Endodermal cell (in vitro differentiated cells): ENCODE measurements around the gene ATXN7. TPM values are rescaled to one million over a fixed set of nuclear protein-coding genes. Genes with fewer than 3 reads are reported as not detected.

Source experiments
- DNase-seq: peaks from one replicate; pipeline ENCODE4 v3.0.0-alpha.2; 2017
- H3K27ac ChIP-seq: 2 replicates; pipeline ENCODE4 v1.5.1; 2013; ENCODE audit warnings: mild to moderate bottlenecking, low read depth, low read length, moderate library complexity
- H3K27me3 ChIP-seq: 2 replicates; pipeline ENCODE4 v1.6.1; 2013; ENCODE audit warnings: mild to moderate bottlenecking, low read length, moderate library complexity; ENCODE audit not compliant: insufficient read depth, control insufficient read depth, poor library complexity, severe bottlenecking
- H3K36me3 ChIP-seq: 2 replicates; pipeline ENCODE4 v1.7.0; 2013; ENCODE audit warnings: mild to moderate bottlenecking, low read length, moderate library complexity; ENCODE audit not compliant: control insufficient read depth, insufficient read depth
- H3K4me1 ChIP-seq: one replicate; pipeline ENCODE4 v1.7.0; 2013; ENCODE audit warnings: low read length; ENCODE audit not compliant: control insufficient read depth, insufficient read depth
- H3K4me3 ChIP-seq: 2 replicates; pipeline ENCODE4 v1.5.1; 2013; ENCODE audit warnings: mild to moderate bottlenecking, low read length, moderate library complexity
- H3K9ac ChIP-seq: 2 replicates; pipeline ENCODE4 v1.6.1; 2013; ENCODE audit warnings: mild to moderate bottlenecking, low read length, moderate library complexity; ENCODE audit not compliant: poor library complexity, severe bottlenecking; ENCODE audit errors: extremely low read depth
- H3K9me3 ChIP-seq: 2 replicates; pipeline ENCODE4 v1.6.1; 2013; ENCODE audit warnings: mild to moderate bottlenecking, low read length, moderate library complexity; ENCODE audit not compliant: control insufficient read depth
- H3K27ac Mint-ChIP-seq: 2 replicates; pipeline ENCODE4 v1.8.0; 2020; ENCODE audit warnings: mixed read lengths
- H3K27me3 Mint-ChIP-seq: 2 replicates; pipeline ENCODE4 v1.8.0; 2021; ENCODE audit warnings: mild to moderate bottlenecking, mixed read lengths; ENCODE audit not compliant: insufficient read depth
- H3K36me3 Mint-ChIP-seq: 2 replicates; pipeline ENCODE4 v1.8.0; 2020; ENCODE audit warnings: low read depth, mixed read lengths
- H3K4me1 Mint-ChIP-seq: 2 replicates; pipeline ENCODE4 v1.8.0; 2020; ENCODE audit warnings: mixed read lengths
- H3K4me3 Mint-ChIP-seq: 2 replicates; pipeline ENCODE4 v1.8.0; 2020; ENCODE audit warnings: mild to moderate bottlenecking, moderate library complexity, mixed read lengths
- H3K9me3 Mint-ChIP-seq: 2 replicates; pipeline ENCODE4 v1.8.0; 2020; ENCODE audit warnings: mild to moderate bottlenecking, mixed read lengths
- WGBS, 2 experiments: methylation state at CpG; one replicate each; pipeline versions ENCODE4 v1.1.5 to v1.1.7; 2013; ENCODE audit warnings: missing lambda C conversion rate in 2 of 2, mixed read lengths in 1 of 2; ENCODE audit not compliant: insufficient coverage in 1 of 2, insufficient read length in 1 of 2; 5-methylcytosine and 5-hydroxymethylcytosine counted together
- total RNA-seq, 2 donors: library from RNA; stranded (reverse); fragmentation: NEBNext Ultra II Directional in 1 of 2; extraction: Animal tissue kit (Norgen Biotek cat#: 25700) in 1 of 2; gene quantifications; 2 replicates in 1 of 2; 3 replicates in 1 of 2; pipeline ENCODE4 v1.2.1, GENCODE V29; 2021
- TF ChIP-seq, protein P1 (sequence below): fragments of 200-600 bp; sonication (generic); conservative IDR thresholded peaks from 2 replicates; pipeline ENCODE4 v1.5.0; 2021; ENCODE audit warnings: antibody characterized with exemption, mild to moderate bottlenecking

The ATXN7 gene
- total RNA-seq, 2 donors from 2014 or later, result 28.1 to 28.8 TPM

DNA sequence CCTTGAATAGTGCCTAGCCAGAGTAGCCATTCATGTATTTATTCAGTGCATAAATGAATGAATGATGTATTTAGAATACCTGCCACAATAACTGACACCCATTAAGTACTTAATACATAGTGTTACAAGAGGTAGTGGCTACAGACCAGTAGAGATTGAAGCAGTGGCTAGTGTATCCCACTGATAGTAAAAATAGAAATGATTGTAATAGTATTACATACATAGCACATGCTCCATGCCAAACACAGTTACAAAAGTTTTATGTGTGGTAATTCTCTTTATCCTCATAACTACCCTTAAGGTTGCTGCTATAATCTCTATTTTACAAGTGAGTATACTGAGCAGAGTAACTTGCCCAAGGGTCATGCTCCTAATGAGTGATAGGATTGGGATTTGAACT, 78.9 kb downstream of the ATXN7 start:
- Histone ChIP-seq H3K4me3 (no peak overlapping the region), H3K27me3 (no peaks in the 10 kb centered on the region), H3K9me3 (no peaks in the 10 kb centered on the region), H3K27ac (no peak overlapping the region), H3K36me3 (peaks cover 23% of the 10 kb centered on the region), H3K4me1 (peaks cover 5% of the 10 kb centered on the region), H3K9ac (no peak overlapping the region)
- no peak overlapping the region for H3K27ac Mint-ChIP-seq
- no peaks in the 10 kb centered on the region for H3K27me3 Mint-ChIP-seq
- TF ChIP-seq, protein P1, sequence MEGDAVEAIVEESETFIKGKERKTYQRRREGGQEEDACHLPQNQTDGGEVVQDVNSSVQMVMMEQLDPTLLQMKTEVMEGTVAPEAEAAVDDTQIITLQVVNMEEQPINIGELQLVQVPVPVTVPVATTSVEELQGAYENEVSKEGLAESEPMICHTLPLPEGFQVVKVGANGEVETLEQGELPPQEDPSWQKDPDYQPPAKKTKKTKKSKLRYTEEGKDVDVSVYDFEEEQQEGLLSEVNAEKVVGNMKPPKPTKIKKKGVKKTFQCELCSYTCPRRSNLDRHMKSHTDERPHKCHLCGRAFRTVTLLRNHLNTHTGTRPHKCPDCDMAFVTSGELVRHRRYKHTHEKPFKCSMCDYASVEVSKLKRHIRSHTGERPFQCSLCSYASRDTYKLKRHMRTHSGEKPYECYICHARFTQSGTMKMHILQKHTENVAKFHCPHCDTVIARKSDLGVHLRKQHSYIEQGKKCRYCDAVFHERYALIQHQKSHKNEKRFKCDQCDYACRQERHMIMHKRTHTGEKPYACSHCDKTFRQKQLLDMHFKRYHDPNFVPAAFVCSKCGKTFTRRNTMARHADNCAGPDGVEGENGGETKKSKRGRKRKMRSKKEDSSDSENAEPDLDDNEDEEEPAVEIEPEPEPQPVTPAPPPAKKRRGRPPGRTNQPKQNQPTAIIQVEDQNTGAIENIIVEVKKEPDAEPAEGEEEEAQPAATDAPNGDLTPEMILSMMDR, result no peak
- H3K4me1 Mint-ChIP-seq, result peaks cover 59% of the 10 kb centered on the region
- no peaks in the 10 kb centered on the region for H3K9me3 Mint-ChIP-seq
- H3K4me3 Mint-ChIP-seq, result no peak overlapping the region
- no peak for DNase-seq
- peaks cover 8% of the 10 kb centered on the region for H3K36me3 Mint-ChIP-seq

DNA sequence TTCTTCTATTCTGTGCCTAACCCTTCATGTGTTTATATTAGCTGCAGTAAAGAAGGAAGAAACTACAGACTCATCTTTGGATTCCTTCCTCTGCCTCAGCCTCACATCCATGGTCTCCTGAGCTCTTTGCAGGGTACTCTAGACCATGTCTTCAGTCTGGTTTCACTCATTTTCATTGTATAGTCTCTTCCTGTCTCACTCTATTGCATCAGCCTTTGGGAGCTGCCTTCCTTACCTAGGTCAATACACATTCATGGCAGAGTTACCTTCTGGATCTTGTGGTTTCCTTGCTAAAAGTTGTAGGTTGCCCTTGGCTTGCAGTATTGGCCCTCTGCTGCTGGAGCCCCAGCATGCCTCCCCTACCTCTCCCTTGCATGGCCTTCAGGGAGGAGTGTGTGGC, 80.0 kb downstream of the ATXN7 start:
- Histone ChIP-seq H3K27me3 (no peaks in the 10 kb centered on the region), H3K36me3 (peaks cover 23% of the 10 kb centered on the region), H3K4me1 (peaks cover 10% of the 10 kb centered on the region), H3K4me3 (no peak overlapping the region), H3K27ac (no peak overlapping the region), H3K9me3 (no peaks in the 10 kb centered on the region), H3K9ac (no peak overlapping the region)
- H3K9me3 Mint-ChIP-seq, result no peaks in the 10 kb centered on the region
- H3K27ac Mint-ChIP-seq, result peak overlapping the region; percentile 49
- peaks cover 58% of the 10 kb centered on the region for H3K4me1 Mint-ChIP-seq
- peaks cover 8% of the 10 kb centered on the region for H3K36me3 Mint-ChIP-seq
- no peak for DNase-seq
- no peaks in the 10 kb centered on the region for H3K27me3 Mint-ChIP-seq
- H3K4me3 Mint-ChIP-seq, result no peak overlapping the region
- TF ChIP-seq, protein P1, result no peak

DNA sequence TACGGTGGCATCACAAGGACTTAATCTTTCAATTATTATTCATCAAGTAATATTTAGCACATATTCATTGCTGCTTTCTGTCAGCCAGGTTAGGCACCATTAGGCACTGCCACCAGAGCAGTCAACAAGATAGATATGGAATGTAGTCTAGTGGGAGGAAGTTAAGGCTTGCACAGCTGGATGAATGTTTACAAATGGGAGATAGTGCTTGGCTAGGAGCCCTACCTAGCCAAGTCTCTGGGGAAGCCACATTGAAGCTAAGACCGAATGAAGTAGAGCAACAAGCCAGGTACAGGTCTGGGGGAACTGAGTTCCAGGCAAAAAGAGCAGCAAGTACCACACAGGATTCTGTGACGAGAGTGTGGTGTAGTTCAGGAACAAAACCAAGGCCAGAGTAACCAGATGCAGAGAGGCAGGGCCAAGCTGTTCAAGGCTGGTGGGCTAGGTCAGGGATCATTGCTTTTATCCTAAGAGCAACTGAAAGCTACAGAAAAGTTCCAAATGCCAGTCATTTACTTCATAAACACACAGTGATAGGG, 82.0 kb downstream of the ATXN7 start:
- Histone ChIP-seq H3K4me1 (peaks cover 10% of the 10 kb centered on the region), H3K4me3 (peak overlapping the region; percentile 7), H3K9ac (no peak overlapping the region), H3K27me3 (peaks cover 4% of the 10 kb centered on the region), H3K27ac (no peak overlapping the region), H3K9me3 (no peaks in the 10 kb centered on the region), H3K36me3 (peaks cover 17% of the 10 kb centered on the region)
- Mint-ChIP-seq H3K4me3 (peak overlapping the region; percentile 1), H3K9me3 (no peaks in the 10 kb centered on the region), H3K27me3 (no peaks in the 10 kb centered on the region), H3K4me1 (peaks cover 46% of the 10 kb centered on the region), H3K27ac (peak overlapping the region; percentile 67), H3K36me3 (peaks cover 8% of the 10 kb centered on the region)
- 89 to 95% methylated on average over 3 of the region's 3 CpGs for WGBS, 2 experiments
- no peak for DNase-seq
- TF ChIP-seq, protein P1, result no peak
